Fibroblast of lung (primary cell): ENCODE results near the gene PUM2. TPM values are rescaled to one million over a fixed set of nuclear protein-coding genes. Genes with fewer than 3 reads are reported as not detected.
A peak's percentile ranks its signal among the peaks of the same experiment; 100 is the strongest.

Source experiments
- DNase-seq, 2 donors: peaks; one replicate each; pipeline versions ENCODE4 v3.0.0 to v3.0.0-alpha.2; 2010; ENCODE audit warnings: low read depth in 2 of 2
- H2AFZ ChIP-seq: 2 replicates; pipeline ENCODE4 v1.5.1; 2012; ENCODE audit warnings: low read length, control low read depth, inconsistent platforms
- H3K27ac ChIP-seq: 2 replicates; pipeline ENCODE4 v1.5.1; 2011; ENCODE audit warnings: low read length, control low read depth; ENCODE audit not compliant: insufficient read depth
- H3K27me3 ChIP-seq: 2 replicates; pipeline ENCODE4 v1.5.1; 2011; ENCODE audit warnings: mild to moderate bottlenecking, low read length; ENCODE audit not compliant: control insufficient read depth, insufficient read depth
- H3K36me3 ChIP-seq: 2 replicates; pipeline ENCODE4 v1.5.1; 2011; ENCODE audit warnings: low read length; ENCODE audit not compliant: control insufficient read depth, insufficient read depth
- H3K4me1 ChIP-seq: 2 replicates; pipeline ENCODE4 v1.5.1; 2011; ENCODE audit warnings: low read length; ENCODE audit not compliant: control insufficient read depth, insufficient read depth; ENCODE audit errors: extremely low read depth
- H3K4me2 ChIP-seq: 2 replicates; pipeline ENCODE4 v1.5.1; 2011; ENCODE audit warnings: low read length, control low read depth; ENCODE audit not compliant: insufficient read depth; ENCODE audit errors: extremely low read depth
- H3K4me3 ChIP-seq, 4 experiments: fragments of 200-600 bp in 1 of 4; sonication (generic) in 1 of 4; replicated peaks in 1 of 4; 2 replicates each; pipeline ENCODE4 v1.5.1; 2011 to 2016; ENCODE audit warnings: low read length in 4 of 4, low read depth in 3 of 4, mild to moderate bottlenecking in 3 of 4, control low read depth in 2 of 4, inconsistent platforms in 1 of 4, mixed read lengths in 1 of 4; ENCODE audit not compliant: insufficient read depth in 1 of 4; ENCODE audit errors: control extremely low read depth in 1 of 4
- H3K79me2 ChIP-seq: 2 replicates; pipeline ENCODE4 v1.5.1; 2012; ENCODE audit warnings: mild to moderate bottlenecking, low read length, inconsistent platforms; ENCODE audit not compliant: control insufficient read depth, insufficient read depth
- H3K9ac ChIP-seq: 2 replicates; pipeline ENCODE4 v1.5.1; 2011; ENCODE audit warnings: mild to moderate bottlenecking, low read length, control low read depth; ENCODE audit not compliant: insufficient read depth
- H3K9me3 ChIP-seq: 2 replicates; pipeline ENCODE4 v1.5.1; 2012; ENCODE audit warnings: low read depth, low read length; ENCODE audit not compliant: control insufficient read depth, insufficient read depth
- H4K20me1 ChIP-seq: 2 replicates; pipeline ENCODE4 v1.5.1; 2011; ENCODE audit warnings: low read length; ENCODE audit not compliant: control insufficient read depth, insufficient read depth; ENCODE audit errors: extremely low read depth
- CTCF ChIP-seq, 2 donors: IDR thresholded peaks in 1 of 2; conservative IDR thresholded peaks in 1 of 2; 1 replicate in 1 of 2; 2 replicates in 1 of 2; pipeline ENCODE4 v1.5.1; 2011 to 2012; ENCODE audit warnings: low read length in 2 of 2, control low read depth in 1 of 2, inconsistent platforms in 1 of 2, low read depth in 1 of 2, mild to moderate bottlenecking in 1 of 2
- EZH2 ChIP-seq: IDR thresholded peaks from 2 replicates; pipeline ENCODE4 v1.5.1; 2012; ENCODE audit warnings: low read length, control low read depth, mild to moderate bottlenecking; ENCODE audit errors: missing control alignments
- polyA plus RNA-seq, 2 donors: library from polyadenylated mRNA; depleted of rRNA in 1 of 2; stranded (reverse) in 1 of 2; unstranded in 1 of 2; fragments of >200 nt; gene quantifications; 2 replicates each; pipeline ENCODE4 v1.2.1, GENCODE V29; 2011 to 2012; ENCODE audit warnings: missing spikeins in 1 of 2
- total RNA-seq: library from RNA; depleted of rRNA; stranded (reverse); fragments of >200 nt; gene quantifications from 2 replicates; pipeline ENCODE4 v1.2.1, GENCODE V29; 2014

Gene PUM2
- total and polyA plus RNA-seq, 2 donors (not counting 1 experiment from before 2014, with no cell fraction given) = 48.2 to 54.2 TPM

GRCh38 chr2:20225294-20226151 is 125.1 kb downstream of the PUM2 start:
- Histone ChIP-seq H3K4me1 (peaks cover 19% of the 10 kb centered on the region), H3K9me3 (no peaks in the 10 kb centered on the region), H3K27me3 (no peaks in the 10 kb centered on the region), H3K79me2 (no peaks in the 10 kb centered on the region), H3K36me3 (no peaks in the 10 kb centered on the region), H4K20me1 (no peaks in the 10 kb centered on the region), H3K4me3 (peak overlapping the region; percentile 1 to 70 (median 47)), H3K9ac (no peak overlapping the region), H2AFZ (no peak overlapping the region), H3K27ac (no peak overlapping the region), H3K4me2 (peak overlapping the region; percentile 73)
- DNase-seq = peak; percentile 58 to 67
- TF ChIP-seq EZH2 = no peak
- TF ChIP-seq CTCF (conservative IDR thresholded peaks at IDR 0.05 in 1 of 2, IDR thresholded peaks at IDR 0.05 in 1 of 2; ENCODE audit: low read depth in 1 of 2, low read length in 2 of 2) = peak; percentile 37 to 51

DNA sequence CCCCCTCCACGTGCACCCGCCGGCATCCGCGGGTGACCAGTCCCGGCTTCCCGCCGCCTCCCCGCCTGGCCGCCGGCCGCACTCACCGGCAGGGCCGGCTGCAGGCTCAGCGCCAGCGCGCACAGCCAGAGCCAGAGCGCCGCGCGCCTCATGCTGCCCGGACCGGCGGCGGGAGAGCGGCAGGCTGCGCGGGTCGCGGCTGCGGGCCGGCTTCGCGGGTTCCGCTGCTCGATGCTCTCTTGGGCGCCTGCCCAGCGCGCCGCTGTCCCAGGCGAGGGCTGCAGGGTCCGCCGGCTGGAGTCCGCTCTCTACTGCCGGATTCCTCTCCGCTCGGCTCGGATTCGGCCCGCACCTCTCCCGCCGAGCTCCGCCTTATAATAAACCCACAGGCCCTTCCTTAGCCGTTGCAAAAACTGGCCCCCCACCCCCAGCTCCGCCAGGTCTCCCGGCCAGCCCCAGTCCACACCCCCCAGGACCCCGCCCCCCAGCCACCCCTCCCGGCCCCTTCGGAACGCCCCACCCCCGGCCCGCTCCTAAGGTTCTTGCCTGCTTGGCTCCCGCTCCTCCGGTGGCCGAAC is 125.8 kb downstream of the PUM2 start, which contains the start of gene SDC1:
SDC1 (minus strand) TSS at position 415 of the 578 bp plus-strand sequence; CDS start at position 152, 263 bp downstream.
- peak within 1 kb of the TSS; percentile 45 for H3K27ac ChIP-seq
- TF ChIP-seq EZH2 (no peak), CTCF (conservative IDR thresholded peaks at IDR 0.05 in 1 of 2, IDR thresholded peaks at IDR 0.05 in 1 of 2; ENCODE audit: low read depth in 1 of 2, low read length in 2 of 2) (no peak)
- H3K9me3 ChIP-seq = no peaks in the 10 kb centered on the region
- H4K20me1 ChIP-seq = no peaks in the 10 kb centered on the region
- H3K9ac ChIP-seq = peak within 1 kb of the TSS; percentile 62
- H2AFZ ChIP-seq = peak within 1 kb of the TSS; percentile 47
- H3K4me3 ChIP-seq = peak within 1 kb of the TSS; percentile 44 to 70 (median 62)
- DNase-seq = peak; percentile 44 to 64
- H3K79me2 ChIP-seq = no peaks in the 10 kb centered on the region
- H3K4me1 ChIP-seq = peaks cover 19% of the 10 kb centered on the region
- no peaks in the 10 kb centered on the region for H3K27me3 ChIP-seq
- H3K4me2 ChIP-seq = peak within 1 kb of the TSS; percentile 79
- H3K36me3 ChIP-seq = no peaks in the 10 kb centered on the region

DNA sequence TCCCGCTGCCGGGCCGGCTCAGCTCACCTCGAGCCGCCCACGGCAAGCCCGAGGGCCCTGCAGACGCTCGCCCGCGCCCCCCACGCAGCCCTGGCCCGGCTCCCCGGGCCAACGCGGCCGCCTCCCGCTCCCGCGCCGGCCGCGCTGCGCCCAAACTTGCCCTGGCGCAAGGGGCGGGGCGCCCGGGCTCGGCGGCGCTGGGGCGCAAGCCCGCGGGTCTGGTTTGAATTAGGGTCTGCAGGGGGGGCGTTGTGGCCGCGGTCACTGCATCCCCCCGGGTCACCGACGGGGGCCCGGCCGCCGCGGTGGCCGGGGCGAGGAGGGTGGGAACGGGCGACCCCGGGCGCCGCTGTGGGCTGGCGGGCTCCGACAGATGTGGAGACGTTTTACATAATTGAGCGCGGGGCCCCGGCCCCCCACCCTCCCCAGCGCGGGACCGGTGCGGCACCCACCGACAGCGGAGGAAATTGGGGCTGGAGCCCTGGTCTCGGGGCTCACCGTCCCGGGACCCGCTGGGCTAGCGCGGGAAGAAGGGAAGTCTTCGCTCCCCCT is 126.4 kb downstream of the PUM2 start:
- H3K36me3 ChIP-seq = no peaks in the 10 kb centered on the region
- TF ChIP-seq EZH2 = no peak
- TF ChIP-seq CTCF (conservative IDR thresholded peaks at IDR 0.05 in 1 of 2, IDR thresholded peaks at IDR 0.05 in 1 of 2; ENCODE audit: low read depth in 1 of 2, low read length in 2 of 2) = no peak
- H3K4me3 ChIP-seq = peak overlapping the region; percentile 44 to 70 (median 62)
- no peaks in the 10 kb centered on the region for H3K79me2 ChIP-seq
- H3K4me2 ChIP-seq = peak overlapping the region; percentile 79
- H2AFZ ChIP-seq = peak overlapping the region; percentile 47
- no peaks in the 10 kb centered on the region for H4K20me1 ChIP-seq
- peaks cover 19% of the 10 kb centered on the region for H3K4me1 ChIP-seq
- H3K27ac ChIP-seq = peak overlapping the region; percentile 45
- H3K9ac ChIP-seq = peak overlapping the region; percentile 62
- no peak for DNase-seq
- H3K27me3 ChIP-seq = no peaks in the 10 kb centered on the region
- H3K9me3 ChIP-seq = no peaks in the 10 kb centered on the region
